Loucy (cell line): ENCODE results near the gene H3-3A.

ENCODE experiments used
- H2AFZ ChIP-seq: fragments of 200-600 bp; sonication (generic); 2 replicates; pipeline ENCODE4 v1.6.0; 2016; ENCODE audit warnings: antibody characterized with exemption, mild to moderate bottlenecking, low read length, moderate library complexity
- H3F3A ChIP-seq: fragments of 200-600 bp; 2 replicates; pipeline ENCODE4 v1.6.0; 2016; ENCODE audit warnings: antibody characterized with exemption, low read depth, mild to moderate bottlenecking
- H3K27me3 ChIP-seq: fragments of 200-600 bp; sonication (generic); 2 replicates; pipeline ENCODE4 v1.6.1; 2014; ENCODE audit warnings: low read length, mild to moderate bottlenecking; ENCODE audit not compliant: insufficient read depth, poor library complexity, severe bottlenecking
- H3K36me3 ChIP-seq: fragments of 200-600 bp; sonication (generic); 2 replicates; pipeline ENCODE4 v1.6.1; 2016; ENCODE audit warnings: low read length; ENCODE audit not compliant: insufficient read depth
- H3K4me1 ChIP-seq: fragments of 200-600 bp; sonication (generic); 2 replicates; pipeline ENCODE4 v1.5.1; 2014; ENCODE audit warnings: low read length, mild to moderate bottlenecking; ENCODE audit not compliant: insufficient read depth, poor library complexity, severe bottlenecking
- H3K4me2 ChIP-seq: fragments of 200-600 bp; sonication (generic); 2 replicates; pipeline ENCODE4 v1.6.0; 2014; ENCODE audit warnings: antibody characterized with exemption, low read length, low read depth, mild to moderate bottlenecking; ENCODE audit not compliant: poor library complexity, severe bottlenecking
- H3K4me3 ChIP-seq: fragments of 200-600 bp; sonication (generic); 2 replicates; pipeline ENCODE4 v1.5.1; 2014; ENCODE audit warnings: low read length, mild to moderate bottlenecking, mixed read lengths; ENCODE audit not compliant: poor library complexity, severe bottlenecking
- H3K79me2 ChIP-seq: fragments of 200-600 bp; sonication (generic); 2 replicates; pipeline ENCODE4 v1.6.1; 2014; ENCODE audit warnings: low read length; ENCODE audit not compliant: insufficient read depth
- H3K9ac ChIP-seq: fragments of 200-600 bp; sonication (generic); 2 replicates; pipeline ENCODE4 v1.6.0; 2014; ENCODE audit warnings: mild to moderate bottlenecking, low read depth, low read length, moderate library complexity; ENCODE audit not compliant: poor library complexity, severe bottlenecking
- H3K9me2 ChIP-seq: fragments of 200-600 bp; sonication (generic); replicated peaks from 2 replicates; pipeline ENCODE4 v1.6.1; 2016; ENCODE audit warnings: low read depth, low read length, mixed read lengths
- H3K9me3 ChIP-seq: fragments of 200-600 bp; sonication (generic); 2 replicates; pipeline ENCODE4 v1.6.1; 2014; ENCODE audit warnings: mild to moderate bottlenecking, antibody characterized with exemption, low read length, low read depth; ENCODE audit not compliant: insufficient read depth
- H4K20me1 ChIP-seq: fragments of 200-600 bp; sonication (generic); 2 replicates; pipeline ENCODE4 v1.6.0; 2014; ENCODE audit warnings: antibody characterized with exemption, low read length, mild to moderate bottlenecking; ENCODE audit not compliant: insufficient read depth, poor library complexity, severe bottlenecking
- EZH2phosphoT487 ChIP-seq: fragments of 200-600 bp; IDR thresholded peaks from 2 replicates; pipeline ENCODE4 v1.6.1; 2018; ENCODE audit warnings: antibody characterized with exemption, mild to moderate bottlenecking, moderate library complexity, borderline replicate concordance
- TF ChIP-seq, protein P1 (sequence below): fragments of 200-600 bp; sonication (generic); conservative IDR thresholded peaks from 2 replicates; pipeline ENCODE4 v1.5.1; 2014; ENCODE audit warnings: mild to moderate bottlenecking, antibody characterized with exemption, low read length

H3-3A gene

DNA sequence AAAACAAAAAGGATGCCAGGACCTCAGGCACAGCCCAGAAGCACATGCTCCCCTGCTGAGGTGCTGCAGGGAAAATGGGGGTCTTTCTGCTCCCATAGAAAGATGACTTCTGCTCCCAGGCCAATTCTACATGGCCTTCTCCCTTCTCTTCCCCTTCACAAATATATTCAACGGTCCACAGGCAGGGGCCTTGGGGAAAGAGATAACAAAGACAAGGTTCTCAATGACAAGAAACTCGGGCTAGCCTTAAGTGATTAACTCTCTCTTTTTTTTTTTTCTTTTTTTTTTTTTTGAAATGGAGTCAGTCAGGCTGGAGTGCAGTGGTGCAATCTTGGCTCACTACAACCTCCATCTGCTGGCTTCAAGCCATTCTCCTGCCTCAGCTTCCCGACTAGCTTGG lies 54.2 kb downstream of the H3-3A start:
- Histone ChIP-seq H3K4me2 (no peak overlapping the region), H3K4me1 (peaks cover 14% of the 10 kb centered on the region), H3K9me2 (no peaks in the 10 kb centered on the region), H2AFZ (no peak overlapping the region), H3K36me3 (no peaks in the 10 kb centered on the region), H3K4me3 (no peak overlapping the region), H4K20me1 (no peaks in the 10 kb centered on the region), H3F3A (peaks cover 2% of the 10 kb centered on the region; the same call in 1 of the 2 replicates), H3K9me3 (no peaks in the 10 kb centered on the region), H3K9ac (no peak overlapping the region), H3K27me3 (no peaks in the 10 kb centered on the region), H3K79me2 (peaks cover 2% of the 10 kb centered on the region; the same call in 1 of the 2 replicates)
- TF ChIP-seq EZH2phosphoT487 = no peak
- TF ChIP-seq, protein P1, sequence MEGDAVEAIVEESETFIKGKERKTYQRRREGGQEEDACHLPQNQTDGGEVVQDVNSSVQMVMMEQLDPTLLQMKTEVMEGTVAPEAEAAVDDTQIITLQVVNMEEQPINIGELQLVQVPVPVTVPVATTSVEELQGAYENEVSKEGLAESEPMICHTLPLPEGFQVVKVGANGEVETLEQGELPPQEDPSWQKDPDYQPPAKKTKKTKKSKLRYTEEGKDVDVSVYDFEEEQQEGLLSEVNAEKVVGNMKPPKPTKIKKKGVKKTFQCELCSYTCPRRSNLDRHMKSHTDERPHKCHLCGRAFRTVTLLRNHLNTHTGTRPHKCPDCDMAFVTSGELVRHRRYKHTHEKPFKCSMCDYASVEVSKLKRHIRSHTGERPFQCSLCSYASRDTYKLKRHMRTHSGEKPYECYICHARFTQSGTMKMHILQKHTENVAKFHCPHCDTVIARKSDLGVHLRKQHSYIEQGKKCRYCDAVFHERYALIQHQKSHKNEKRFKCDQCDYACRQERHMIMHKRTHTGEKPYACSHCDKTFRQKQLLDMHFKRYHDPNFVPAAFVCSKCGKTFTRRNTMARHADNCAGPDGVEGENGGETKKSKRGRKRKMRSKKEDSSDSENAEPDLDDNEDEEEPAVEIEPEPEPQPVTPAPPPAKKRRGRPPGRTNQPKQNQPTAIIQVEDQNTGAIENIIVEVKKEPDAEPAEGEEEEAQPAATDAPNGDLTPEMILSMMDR = no peak

DNA sequence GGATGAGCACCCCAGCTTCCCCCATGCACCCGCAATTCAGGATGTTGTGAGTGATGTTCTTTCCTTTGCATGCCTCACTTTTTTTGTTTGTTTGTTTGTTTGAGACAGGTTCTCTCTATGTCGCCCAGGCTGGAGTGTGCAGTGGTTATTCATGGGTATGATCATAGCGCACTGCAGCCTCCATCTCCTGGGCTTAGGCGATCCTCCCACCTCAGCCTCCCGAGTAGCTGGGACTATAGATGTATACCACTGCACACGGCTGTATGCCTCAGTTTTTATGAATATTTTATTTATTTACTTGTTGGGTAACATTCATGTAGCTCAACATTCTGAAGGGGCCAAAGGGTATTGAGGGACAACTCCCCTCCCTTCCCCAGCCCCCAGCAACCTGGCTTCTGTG lies 54.8 kb downstream of the H3-3A start:
- Histone ChIP-seq H2AFZ (no peak overlapping the region), H3K9ac (no peak overlapping the region), H3K4me1 (peaks cover 9% of the 10 kb centered on the region), H3F3A (peaks cover 2% of the 10 kb centered on the region; the same call in 1 of the 2 replicates), H3K9me3 (no peaks in the 10 kb centered on the region), H3K4me2 (no peak overlapping the region), H3K4me3 (no peak overlapping the region), H3K79me2 (no peaks in the 10 kb centered on the region), H4K20me1 (no peaks in the 10 kb centered on the region), H3K27me3 (no peaks in the 10 kb centered on the region), H3K9me2 (no peaks in the 10 kb centered on the region), H3K36me3 (no peaks in the 10 kb centered on the region)
- TF ChIP-seq EZH2phosphoT487 = no peak
- TF ChIP-seq, protein P1 = no peak

DNA sequence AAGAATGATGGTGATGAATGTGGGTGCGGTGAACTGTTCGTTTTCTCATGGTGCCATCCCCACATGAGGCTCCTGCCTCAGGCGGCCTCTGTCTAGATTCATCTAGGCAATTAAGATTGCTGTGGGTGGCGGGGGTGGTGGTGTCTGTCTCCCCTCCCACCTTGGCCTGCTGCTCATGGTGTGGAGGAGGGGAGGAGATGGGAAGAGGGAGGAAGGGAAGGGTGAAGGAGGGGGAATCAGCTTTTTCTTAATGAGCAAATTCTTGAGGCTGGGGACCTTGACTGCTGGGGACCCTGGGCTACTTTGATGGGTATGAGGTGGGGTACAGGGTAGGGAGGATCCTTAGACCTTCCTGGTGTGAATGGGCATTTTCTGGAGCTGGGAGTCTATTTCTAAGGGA lies 55.8 kb downstream of the H3-3A start:
- H3K4me2 ChIP-seq = no peak overlapping the region
- H3K9ac ChIP-seq = peak overlapping the region; percentile 14
- no peaks in the 10 kb centered on the region for H4K20me1 ChIP-seq
- no peak overlapping the region for H2AFZ ChIP-seq
- H3K9me3 ChIP-seq = no peaks in the 10 kb centered on the region
- no peak for TF ChIP-seq EZH2phosphoT487
- TF ChIP-seq, protein P1 = no peak
- H3K79me2 ChIP-seq = no peaks in the 10 kb centered on the region
- no peaks in the 10 kb centered on the region for H3K27me3 ChIP-seq
- no peak overlapping the region for H3K4me3 ChIP-seq
- H3K36me3 ChIP-seq = no peaks in the 10 kb centered on the region
- peaks cover 9% of the 10 kb centered on the region for H3K4me1 ChIP-seq
- H3K9me2 ChIP-seq = no peaks in the 10 kb centered on the region
- peaks cover 2% of the 10 kb centered on the region; the same call in 1 of the 2 replicates for H3F3A ChIP-seq
